ENCODE results near the gene PAQR4. TPM values are rescaled to one million over a fixed set of nuclear protein-coding genes. Genes with fewer than 3 reads are reported as not detected.
A peak's percentile ranks its signal among the peaks of the same experiment; 100 is the strongest.

The PAQR4 gene
- total and polyA plus RNA-seq, 2 of the 13 experiments (the other 11 are each of a cell fraction or from before 2014, with no cell fraction given) = 15.9 to 24.8 TPM

GRCh38 chr16:2968738-2969544 lies at the start of gene PAQR4 (continued):
- TF ChIP-seq ZUFSP (CRISPR knock-in tag; IDR thresholded peaks at IDR 0.05; ENCODE audit: borderline replicate concordance) (no peak; the same call in 1 of the 2 replicates), ZFP41 (CRISPR knock-in tag; IDR thresholded peaks at IDR 0.05; ENCODE audit: borderline replicate concordance) (peak; percentile 95; the same call in 1 of the 2 replicates), HNF4A (CRISPR knock-in tag; IDR thresholded peaks at IDR 0.05) (peak; percentile 67), ZNF781 (CRISPR knock-in tag; IDR thresholded peaks at IDR 0.05; ENCODE audit: borderline replicate concordance, not compliant biosample characterization) (peak; percentile 99), MAZ (IDR thresholded peaks at IDR 0.05; ENCODE audit: borderline replicate concordance, low read depth, low read length) (peak; percentile 49; the same call in 1 of the 2 replicates), MAZ (CRISPR knock-in tag; IDR thresholded peaks at IDR 0.05; ENCODE audit: low read depth) (peak; percentile 97), ZNF615 (CRISPR knock-in tag; IDR thresholded peaks at IDR 0.05; ENCODE audit: borderline replicate concordance) (peak; percentile 78; the same call in 1 of the 2 replicates), ZNF878 (CRISPR knock-in tag; IDR thresholded peaks at IDR 0.05) (peak; percentile 93), AGO1 (IDR thresholded peaks at IDR 0.05; ENCODE audit: low read depth, low read length, poor library complexity, severe bottlenecking) (no peak), ZNF557 (CRISPR knock-in tag; IDR thresholded peaks at IDR 0.05) (peak; percentile 90; the same call in 1 of the 2 replicates), ZNF780A (CRISPR knock-in tag; IDR thresholded peaks at IDR 0.05) (0 out of 2 replicates have a peak, but pooled peaks have one; percentile 64), ZFAT (CRISPR knock-in tag; conservative IDR thresholded peaks at IDR 0.05) (no peak), PPARG (CRISPR knock-in tag; conservative IDR thresholded peaks at IDR 0.05) (peak; percentile 77), FOXK2 (IDR thresholded peaks at IDR 0.05) (no peak), RORA (CRISPR knock-in tag; IDR thresholded peaks at IDR 0.05) (no peak), JUND (CRISPR knock-in tag; IDR thresholded peaks at IDR 0.05) (0 out of 2 replicates have a peak, but pooled peaks have one; percentile 44), ZNF446 (CRISPR knock-in tag; IDR thresholded peaks at IDR 0.05) (peak; percentile 97), ZNF362 (CRISPR knock-in tag; IDR thresholded peaks at IDR 0.05; ENCODE audit: borderline replicate concordance) (peak; percentile 53; the same call in 1 of the 2 replicates)
- TF ChIP-seq, protein P1, sequence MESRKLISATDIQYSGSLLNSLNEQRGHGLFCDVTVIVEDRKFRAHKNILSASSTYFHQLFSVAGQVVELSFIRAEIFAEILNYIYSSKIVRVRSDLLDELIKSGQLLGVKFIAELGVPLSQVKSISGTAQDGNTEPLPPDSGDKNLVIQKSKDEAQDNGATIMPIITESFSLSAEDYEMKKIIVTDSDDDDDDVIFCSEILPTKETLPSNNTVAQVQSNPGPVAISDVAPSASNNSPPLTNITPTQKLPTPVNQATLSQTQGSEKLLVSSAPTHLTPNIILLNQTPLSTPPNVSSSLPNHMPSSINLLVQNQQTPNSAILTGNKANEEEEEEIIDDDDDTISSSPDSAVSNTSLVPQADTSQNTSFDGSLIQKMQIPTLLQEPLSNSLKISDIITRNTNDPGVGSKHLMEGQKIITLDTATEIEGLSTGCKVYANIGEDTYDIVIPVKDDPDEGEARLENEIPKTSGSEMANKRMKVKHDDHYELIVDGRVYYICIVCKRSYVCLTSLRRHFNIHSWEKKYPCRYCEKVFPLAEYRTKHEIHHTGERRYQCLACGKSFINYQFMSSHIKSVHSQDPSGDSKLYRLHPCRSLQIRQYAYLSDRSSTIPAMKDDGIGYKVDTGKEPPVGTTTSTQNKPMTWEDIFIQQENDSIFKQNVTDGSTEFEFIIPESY (CRISPR knock-in tag; IDR thresholded peaks at IDR 0.05) = peak; percentile 32; the same call in 1 of the 2 replicates
